NCI-H345 (cell line): ENCODE measurements around the gene ZBP1.

Experiments used
- DNase-seq: peaks from one replicate; lab custom pipeline; 2025; lab: John Stamatoyannopoulos, UW

Gene ZBP1

DNA sequence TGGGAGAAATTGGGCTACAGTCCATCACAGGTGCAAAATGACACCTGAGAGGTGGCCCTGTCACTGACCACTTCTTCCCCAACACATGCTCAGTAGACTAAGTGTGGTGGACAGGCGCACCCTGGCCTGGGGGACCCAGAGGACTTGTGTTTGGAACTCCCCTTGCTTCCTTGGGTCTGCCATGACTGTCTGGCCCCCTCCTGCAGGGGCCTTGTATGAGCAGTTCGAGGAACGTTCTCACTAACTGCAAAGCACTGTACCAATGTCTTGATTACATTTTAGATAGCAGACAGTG, 63.3 kb downstream of the ZBP1 start:
- no peak for DNase-seq

DNA sequence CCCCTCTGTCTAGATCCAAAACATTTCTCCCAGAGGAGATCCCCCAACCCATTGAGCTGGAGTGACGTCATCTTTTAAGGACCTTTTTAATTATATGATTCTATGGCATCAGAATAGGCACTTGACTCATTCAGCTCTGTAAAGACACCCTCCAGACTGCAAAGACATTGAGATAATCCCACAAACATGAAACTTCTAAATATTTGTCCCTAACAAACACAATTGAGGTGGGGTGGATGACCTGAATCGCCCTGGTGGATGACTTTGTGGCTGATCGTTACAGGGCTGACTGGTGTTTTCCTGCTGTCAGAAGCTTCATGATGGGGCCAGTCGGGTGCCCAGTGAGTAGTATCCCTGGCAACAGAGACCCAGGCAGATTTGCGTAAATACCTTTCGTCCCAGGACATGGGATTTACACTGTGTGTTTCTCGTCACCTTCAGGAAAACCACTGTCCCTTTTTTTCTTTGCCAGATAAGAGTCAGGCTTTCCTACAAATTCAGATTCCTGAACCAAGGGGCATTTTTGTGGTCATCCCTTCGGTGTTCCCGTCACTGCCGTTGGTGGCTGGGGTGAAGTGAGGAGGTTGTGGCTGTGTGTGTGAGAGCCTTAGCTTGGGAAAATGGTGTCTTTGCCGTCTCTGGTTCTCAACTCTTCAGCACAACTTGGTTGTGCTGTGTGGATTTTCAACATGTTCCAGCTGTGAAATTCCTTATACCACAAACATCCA, 64.6 kb downstream of the ZBP1 start:
- no peak for DNase-seq
